Endodermal cell (in vitro differentiated cells): ENCODE data around the gene LRRC1. TPM values are rescaled to one million over a fixed set of nuclear protein-coding genes. Genes with fewer than 3 reads are reported as not detected.

Source experiments
- DNase-seq: peaks from one replicate; pipeline ENCODE4 v3.0.0-alpha.2; 2017
- H3K27ac ChIP-seq: 2 replicates; pipeline ENCODE4 v1.5.1; 2013; ENCODE audit warnings: mild to moderate bottlenecking, low read depth, low read length, moderate library complexity
- H3K27me3 ChIP-seq: 2 replicates; pipeline ENCODE4 v1.6.1; 2013; ENCODE audit warnings: mild to moderate bottlenecking, low read length, moderate library complexity; ENCODE audit not compliant: insufficient read depth, control insufficient read depth, poor library complexity, severe bottlenecking
- H3K36me3 ChIP-seq: 2 replicates; pipeline ENCODE4 v1.7.0; 2013; ENCODE audit warnings: mild to moderate bottlenecking, low read length, moderate library complexity; ENCODE audit not compliant: control insufficient read depth, insufficient read depth
- H3K4me1 ChIP-seq: one replicate; pipeline ENCODE4 v1.7.0; 2013; ENCODE audit warnings: low read length; ENCODE audit not compliant: control insufficient read depth, insufficient read depth
- H3K4me3 ChIP-seq: 2 replicates; pipeline ENCODE4 v1.5.1; 2013; ENCODE audit warnings: mild to moderate bottlenecking, low read length, moderate library complexity
- H3K9ac ChIP-seq: 2 replicates; pipeline ENCODE4 v1.6.1; 2013; ENCODE audit warnings: mild to moderate bottlenecking, low read length, moderate library complexity; ENCODE audit not compliant: poor library complexity, severe bottlenecking; ENCODE audit errors: extremely low read depth
- H3K9me3 ChIP-seq: 2 replicates; pipeline ENCODE4 v1.6.1; 2013; ENCODE audit warnings: mild to moderate bottlenecking, low read length, moderate library complexity; ENCODE audit not compliant: control insufficient read depth
- H3K27ac Mint-ChIP-seq: 2 replicates; pipeline ENCODE4 v1.8.0; 2020; ENCODE audit warnings: mixed read lengths
- H3K27me3 Mint-ChIP-seq: 2 replicates; pipeline ENCODE4 v1.8.0; 2021; ENCODE audit warnings: mild to moderate bottlenecking, mixed read lengths; ENCODE audit not compliant: insufficient read depth
- H3K36me3 Mint-ChIP-seq: 2 replicates; pipeline ENCODE4 v1.8.0; 2020; ENCODE audit warnings: low read depth, mixed read lengths
- H3K4me1 Mint-ChIP-seq: 2 replicates; pipeline ENCODE4 v1.8.0; 2020; ENCODE audit warnings: mixed read lengths
- H3K4me3 Mint-ChIP-seq: 2 replicates; pipeline ENCODE4 v1.8.0; 2020; ENCODE audit warnings: mild to moderate bottlenecking, moderate library complexity, mixed read lengths
- H3K9me3 Mint-ChIP-seq: 2 replicates; pipeline ENCODE4 v1.8.0; 2020; ENCODE audit warnings: mild to moderate bottlenecking, mixed read lengths
- WGBS, 2 experiments: methylation state at CpG; one replicate each; pipeline versions ENCODE4 v1.1.5 to v1.1.7; 2013; ENCODE audit warnings: missing lambda C conversion rate in 2 of 2, mixed read lengths in 1 of 2; ENCODE audit not compliant: insufficient coverage in 1 of 2, insufficient read length in 1 of 2; 5-methylcytosine and 5-hydroxymethylcytosine counted together
- total RNA-seq, 2 donors: library from RNA; stranded (reverse); fragmentation: NEBNext Ultra II Directional in 1 of 2; extraction: Animal tissue kit (Norgen Biotek cat#: 25700) in 1 of 2; gene quantifications; 2 replicates in 1 of 2; 3 replicates in 1 of 2; pipeline ENCODE4 v1.2.1, GENCODE V29; 2021
- TF ChIP-seq, protein P1 (sequence below): fragments of 200-600 bp; sonication (generic); conservative IDR thresholded peaks from 2 replicates; pipeline ENCODE4 v1.5.0; 2021; ENCODE audit warnings: antibody characterized with exemption, mild to moderate bottlenecking

Gene LRRC1
- total RNA-seq, 2 donors from 2014 or later = 14.1 to 15.3 TPM

DNA sequence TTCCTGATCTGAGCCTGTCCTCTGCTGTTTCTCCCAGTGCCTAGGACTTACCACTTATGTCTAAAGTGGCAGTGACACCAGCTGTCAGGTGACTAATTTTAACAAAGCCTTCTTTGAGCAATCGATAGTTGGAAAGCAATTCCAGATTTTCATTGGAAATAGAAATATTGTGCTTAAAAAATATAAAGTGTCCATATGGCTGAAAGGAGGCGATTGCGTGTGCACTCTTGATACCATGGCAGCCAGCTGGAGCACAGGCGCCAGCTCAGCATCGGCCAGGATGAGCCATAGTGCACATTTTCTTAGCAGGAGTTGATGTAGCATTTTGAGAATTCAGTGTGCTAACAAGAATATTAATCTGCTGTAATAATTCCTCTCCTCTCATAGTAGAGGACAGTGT is 70.0 kb downstream of the LRRC1 start:
- no peak overlapping the region for H3K9ac ChIP-seq
- no peak overlapping the region for H3K4me3 ChIP-seq
- 86 to 96% methylated on average over 5 of the region's 5 CpGs for WGBS, 2 experiments
- no peak for DNase-seq
- peaks cover 3% of the 10 kb centered on the region for H3K4me1 ChIP-seq
- Mint-ChIP-seq H3K36me3 (no peaks in the 10 kb centered on the region), H3K27ac (no peak overlapping the region), H3K9me3 (no peaks in the 10 kb centered on the region), H3K27me3 (no peaks in the 10 kb centered on the region), H3K4me3 (no peak overlapping the region), H3K4me1 (peaks cover 14% of the 10 kb centered on the region)
- no peak overlapping the region for H3K27ac ChIP-seq
- TF ChIP-seq, protein P1, sequence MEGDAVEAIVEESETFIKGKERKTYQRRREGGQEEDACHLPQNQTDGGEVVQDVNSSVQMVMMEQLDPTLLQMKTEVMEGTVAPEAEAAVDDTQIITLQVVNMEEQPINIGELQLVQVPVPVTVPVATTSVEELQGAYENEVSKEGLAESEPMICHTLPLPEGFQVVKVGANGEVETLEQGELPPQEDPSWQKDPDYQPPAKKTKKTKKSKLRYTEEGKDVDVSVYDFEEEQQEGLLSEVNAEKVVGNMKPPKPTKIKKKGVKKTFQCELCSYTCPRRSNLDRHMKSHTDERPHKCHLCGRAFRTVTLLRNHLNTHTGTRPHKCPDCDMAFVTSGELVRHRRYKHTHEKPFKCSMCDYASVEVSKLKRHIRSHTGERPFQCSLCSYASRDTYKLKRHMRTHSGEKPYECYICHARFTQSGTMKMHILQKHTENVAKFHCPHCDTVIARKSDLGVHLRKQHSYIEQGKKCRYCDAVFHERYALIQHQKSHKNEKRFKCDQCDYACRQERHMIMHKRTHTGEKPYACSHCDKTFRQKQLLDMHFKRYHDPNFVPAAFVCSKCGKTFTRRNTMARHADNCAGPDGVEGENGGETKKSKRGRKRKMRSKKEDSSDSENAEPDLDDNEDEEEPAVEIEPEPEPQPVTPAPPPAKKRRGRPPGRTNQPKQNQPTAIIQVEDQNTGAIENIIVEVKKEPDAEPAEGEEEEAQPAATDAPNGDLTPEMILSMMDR = no peak
- H3K27me3 ChIP-seq = no peaks in the 10 kb centered on the region
- no peaks in the 10 kb centered on the region for H3K9me3 ChIP-seq
- H3K36me3 ChIP-seq = no peaks in the 10 kb centered on the region

DNA sequence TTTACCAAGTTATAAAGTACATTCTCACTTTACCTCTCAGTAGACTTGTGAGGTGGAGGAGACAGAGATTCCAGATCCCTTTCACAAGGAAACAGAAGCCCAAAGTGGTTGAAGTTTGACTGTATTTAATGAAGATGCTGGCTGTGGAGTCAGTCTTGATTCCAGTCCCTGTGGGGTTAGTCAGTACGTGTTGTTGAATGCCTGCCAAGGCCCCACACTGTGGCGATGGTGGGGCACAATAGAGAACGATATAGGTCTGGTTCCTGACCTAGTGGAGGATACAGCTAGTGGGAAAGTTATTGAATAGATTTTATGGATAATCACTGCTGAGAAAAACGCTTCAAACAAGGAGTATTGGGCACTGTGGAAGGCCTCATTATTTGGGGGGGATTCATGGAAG is 71.4 kb downstream of the LRRC1 start:
- Histone ChIP-seq H3K9me3 (no peaks in the 10 kb centered on the region), H3K27ac (no peak overlapping the region), H3K4me1 (peaks cover 3% of the 10 kb centered on the region), H3K4me3 (no peak overlapping the region), H3K36me3 (no peaks in the 10 kb centered on the region), H3K9ac (no peak overlapping the region), H3K27me3 (no peaks in the 10 kb centered on the region)
- Mint-ChIP-seq H3K36me3 (no peaks in the 10 kb centered on the region), H3K27ac (no peak overlapping the region), H3K9me3 (no peaks in the 10 kb centered on the region), H3K4me1 (peaks cover 9% of the 10 kb centered on the region), H3K4me3 (no peak overlapping the region), H3K27me3 (no peaks in the 10 kb centered on the region)
- 88 to 92% methylated on average over 4 of the region's 4 CpGs for WGBS, 2 experiments
- no peak for DNase-seq
- TF ChIP-seq, protein P1 = no peak

DNA sequence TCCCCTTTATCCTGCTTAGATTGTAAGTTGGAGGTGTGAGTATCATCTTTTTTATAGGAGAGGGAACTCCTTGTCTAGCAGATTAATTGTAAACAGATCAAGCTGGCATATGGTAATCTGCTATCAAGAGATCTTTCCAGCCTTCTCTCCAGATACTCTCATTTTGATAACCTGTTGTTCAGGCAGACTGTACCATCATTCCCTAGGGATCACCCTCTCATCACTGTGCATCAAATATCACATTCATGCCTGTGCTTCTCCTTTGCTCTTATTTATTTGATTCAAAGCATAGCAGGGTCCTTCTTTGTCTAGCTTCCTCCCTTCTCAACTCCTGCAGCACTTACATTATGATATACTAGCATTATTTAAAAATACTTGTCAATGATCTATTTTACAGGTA is 73.8 kb downstream of the LRRC1 start:
- Mint-ChIP-seq H3K4me1 (no peaks in the 10 kb centered on the region), H3K4me3 (no peak overlapping the region), H3K27ac (no peak overlapping the region), H3K27me3 (no peaks in the 10 kb centered on the region), H3K36me3 (no peaks in the 10 kb centered on the region), H3K9me3 (peaks cover 8% of the 10 kb centered on the region)
- TF ChIP-seq, protein P1 = no peak
- Histone ChIP-seq H3K9ac (no peak overlapping the region), H3K9me3 (peaks cover 5% of the 10 kb centered on the region), H3K36me3 (no peaks in the 10 kb centered on the region), H3K4me1 (no peaks in the 10 kb centered on the region), H3K27me3 (no peaks in the 10 kb centered on the region), H3K27ac (no peak overlapping the region), H3K4me3 (no peak overlapping the region)
- no peak for DNase-seq
